ENCODE results near the gene UNC45B. TPM values are rescaled to one million over a fixed set of nuclear protein-coding genes. Genes with fewer than 3 reads are reported as not detected.

The UNC45B gene
- total RNA-seq, 1 experiment from 2014 or later, result not detected

- intact Hi-C loops (cut with micrococcal nuclease), result no loop called here
Measured at GRCh38 chr17:35161281-35161761, 13.7 kb downstream of the UNC45B start.

GRCh38 chr17:35162755-35163154 is 15.1 kb downstream of the UNC45B start:
- DNase-seq (ENCODE audit: unreplicated experiment), result no peak
- BruUV-seq (replicated peaks), result no TSS peak
- CTCF ChIA-PET, result interaction anchor here (0.6 to 0.8 kb wide), 3 partner anchors 10 to 371 kb away, joined by 3 read pairs; no protein-coding TSS in a partner anchor

More at GRCh38 chr17:35161281-35161761, 13.7 kb downstream of the UNC45B start:
- Mint-ChIP-seq H3K4me1 (ENCODE audit: insufficient read depth, unreplicated experiment) (peaks cover 11% of the 10 kb centered on the region), H3K27me3 (ENCODE audit: insufficient read depth, unreplicated experiment) (no peaks in the 10 kb centered on the region), H3K9me3 (ENCODE audit: unreplicated experiment) (no peaks in the 10 kb centered on the region), H3K36me3 (ENCODE audit: insufficient read depth, unreplicated experiment) (no peaks in the 10 kb centered on the region), H3K4me3 (ENCODE audit: unreplicated experiment) (no peak overlapping the region), H3K27ac (ENCODE audit: low read depth, unreplicated experiment) (no peak overlapping the region)
- no TSS peak for BruUV-seq (replicated peaks)
- POLR2A ChIA-PET, result no interaction called here
- CTCF ChIA-PET, result interaction anchor here (0.6 to 1.0 kb wide), 2 partner anchors 17 to 373 kb away, joined by 3 read pairs; no protein-coding TSS in a partner anchor
- DNase-seq (ENCODE audit: unreplicated experiment), result no peak
- no peak for TF ChIP-seq CTCF (IDR thresholded peaks at IDR 0.05; ENCODE audit: unreplicated experiment)

GRCh38 chr17:35163886-35164285 is 16.3 kb downstream of the UNC45B start:
- Mint-ChIP-seq H3K27me3 (ENCODE audit: insufficient read depth, unreplicated experiment) (no peaks in the 10 kb centered on the region), H3K9me3 (ENCODE audit: unreplicated experiment) (no peaks in the 10 kb centered on the region), H3K36me3 (ENCODE audit: insufficient read depth, unreplicated experiment) (no peaks in the 10 kb centered on the region), H3K27ac (ENCODE audit: low read depth, unreplicated experiment) (no peak overlapping the region), H3K4me3 (ENCODE audit: unreplicated experiment) (no peak overlapping the region), H3K4me1 (ENCODE audit: insufficient read depth, unreplicated experiment) (peaks cover 16% of the 10 kb centered on the region)
- ChIA-PET POLR2A (no interaction called here), CTCF (interaction anchor here (0.7 kb wide), 1 partner anchor 22 kb away, joined by 3 read pairs; no protein-coding TSS in a partner anchor)
- intact Hi-C loops (cut with micrococcal nuclease), result no loop called here
- no peak for DNase-seq (ENCODE audit: unreplicated experiment)
- BruUV-seq (replicated peaks), result no TSS peak
- no peak for TF ChIP-seq CTCF (IDR thresholded peaks at IDR 0.05; ENCODE audit: unreplicated experiment)

More at GRCh38 chr17:35162755-35163154, 15.1 kb downstream of the UNC45B start:
- TF ChIP-seq CTCF (IDR thresholded peaks at IDR 0.05; ENCODE audit: unreplicated experiment), result no peak
- no peak overlapping the region for H3K27ac Mint-ChIP-seq (ENCODE audit: low read depth, unreplicated experiment)
- intact Hi-C loops (cut with micrococcal nuclease), result no loop called here
- H3K4me3 Mint-ChIP-seq (ENCODE audit: unreplicated experiment), result no peak overlapping the region
- no peaks in the 10 kb centered on the region for H3K9me3 Mint-ChIP-seq (ENCODE audit: unreplicated experiment)
- H3K4me1 Mint-ChIP-seq (ENCODE audit: insufficient read depth, unreplicated experiment), result peaks cover 15% of the 10 kb centered on the region
- no peaks in the 10 kb centered on the region for H3K27me3 Mint-ChIP-seq (ENCODE audit: insufficient read depth, unreplicated experiment)
- H3K36me3 Mint-ChIP-seq (ENCODE audit: insufficient read depth, unreplicated experiment), result no peaks in the 10 kb centered on the region
- POLR2A ChIA-PET, result no interaction called here

DNA sequence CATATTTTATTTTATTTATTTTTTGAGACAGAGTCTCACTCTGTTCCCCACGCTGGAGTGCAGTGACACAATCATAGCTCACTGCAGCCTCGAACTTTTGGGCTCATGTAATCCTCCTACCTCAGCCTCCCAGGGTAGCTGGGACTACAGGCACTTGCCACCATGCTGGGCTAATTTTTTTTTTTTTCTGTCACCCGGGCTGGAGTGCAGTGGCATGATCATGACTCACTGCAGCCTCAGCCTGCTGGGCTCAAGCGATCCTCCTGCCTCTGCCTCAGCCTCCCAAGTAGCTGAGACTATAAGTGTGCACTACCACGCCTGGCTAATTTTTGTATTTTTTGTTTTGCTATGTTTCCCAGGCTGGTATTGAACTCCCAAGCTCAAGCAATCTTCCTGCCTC is 17.1 kb downstream of the UNC45B start:
- H3K27me3 Mint-ChIP-seq (ENCODE audit: insufficient read depth, unreplicated experiment), result no peaks in the 10 kb centered on the region
- no peak overlapping the region for H3K27ac Mint-ChIP-seq (ENCODE audit: low read depth, unreplicated experiment)
- H3K36me3 Mint-ChIP-seq (ENCODE audit: insufficient read depth, unreplicated experiment), result no peaks in the 10 kb centered on the region
- peaks cover 10% of the 10 kb centered on the region for H3K4me1 Mint-ChIP-seq (ENCODE audit: insufficient read depth, unreplicated experiment)
- no TSS peak for BruUV-seq (replicated peaks)
- POLR2A ChIA-PET, result interaction anchor here (0.6 kb wide), 1 partner anchor 74 kb away, joined by 3 read pairs; no protein-coding TSS in a partner anchor
- CTCF ChIA-PET, result interaction anchor here (0.6 to 2.0 kb wide), 3 partner anchors 64 to 350 kb away, joined by 3 to 7 read pairs (median 6); no protein-coding TSS in a partner anchor
- no peaks in the 10 kb centered on the region for H3K9me3 Mint-ChIP-seq (ENCODE audit: unreplicated experiment)
- intact Hi-C loops (cut with micrococcal nuclease), result no loop called here
- no peak for TF ChIP-seq CTCF (IDR thresholded peaks at IDR 0.05; ENCODE audit: unreplicated experiment)
- DNase-seq (ENCODE audit: unreplicated experiment), result no peak
- H3K4me3 Mint-ChIP-seq (ENCODE audit: unreplicated experiment), result no peak overlapping the region
